Measurements from ENCODE around the gene DUOXA2. TPM values are rescaled to one million over a fixed set of nuclear protein-coding genes. Genes with fewer than 3 reads are reported as not detected.
A peak's percentile ranks its signal among the peaks of the same experiment; 100 is the strongest.

DUOXA2 gene
- polyA plus RNA-seq, 1 donor (not counting 4 experiments of a cell fraction or from before 2014, with no cell fraction given): not detected

- Histone ChIP-seq H3K79me2 (ENCODE audit: control insufficient read depth, insufficient read depth, low read length) (no peaks in the 10 kb centered on the region), H4K20me1 (ENCODE audit: control insufficient read depth, extremely low read depth, insufficient read depth, low read length) (peaks cover 5% of the 10 kb centered on the region), H3K9me3 (ENCODE audit: control insufficient read depth, low read depth, low read length) (no peaks in the 10 kb centered on the region), H3K4me3 (ENCODE audit: control insufficient read depth in 2 of 3, extremely low read depth in 1 of 3, insufficient read depth in 2 of 3, low read depth in 1 of 3, low read length in 3 of 3) (peak overlapping the region in 2 of 3 experiments; percentile 19 to 40), H3K9ac (ENCODE audit: control insufficient read depth, extremely low read depth, insufficient read depth, low read length) (no peak overlapping the region), H3K27ac (ENCODE audit: control insufficient read depth, insufficient read depth, low read length) (no peak overlapping the region), H3K4me2 (ENCODE audit: control insufficient read depth, extremely low read depth, insufficient read depth, low read depth, low read length) (peak overlapping the region; percentile 73), H3K27me3 (ENCODE audit: control insufficient read depth, extremely low read depth, insufficient read depth, low read length) (peaks cover 77% of the 10 kb centered on the region), H3K9me1 (ENCODE audit: control insufficient read depth, extremely low read depth, insufficient read depth, low read length) (no peaks in the 10 kb centered on the region), H2AFZ (ENCODE audit: control insufficient read depth, low read length) (peak overlapping the region; percentile 30), H3K4me1 (ENCODE audit: control insufficient read depth, extremely low read depth, insufficient read depth, low read length) (peaks cover 13% of the 10 kb centered on the region), H3K36me3 (ENCODE audit: control insufficient read depth in 2 of 2, extremely low read depth in 1 of 2, insufficient read depth in 2 of 2, low read length in 2 of 2) (no peaks in the 10 kb centered on the region)
- dilution Hi-C loops (cut with MboI; ENCODE audit: extremely low pct_ligation_motif_present, low sequenced_read_pairs): no loop called here
- TF ChIP-seq CTCF (optimal IDR thresholded peaks at IDR 0.05 in 1 of 3, IDR thresholded peaks at IDR 0.05 in 1 of 3, conservative IDR thresholded peaks at IDR 0.05 in 1 of 3; ENCODE audit: extremely low read depth in 1 of 3, insufficient read depth in 2 of 3, low read length in 3 of 3) (no peak), EZH2 (IDR thresholded peaks at IDR 0.05; ENCODE audit: low read length) (peak; percentile 89)
- no peak for FAIRE-seq
- DNase-seq (ENCODE audit: low read depth, low spot score): no peak
These were observed 2.0 kb upstream of the DUOXA2 start for GRCh38 chr15:45112143-45112590.

DNA sequence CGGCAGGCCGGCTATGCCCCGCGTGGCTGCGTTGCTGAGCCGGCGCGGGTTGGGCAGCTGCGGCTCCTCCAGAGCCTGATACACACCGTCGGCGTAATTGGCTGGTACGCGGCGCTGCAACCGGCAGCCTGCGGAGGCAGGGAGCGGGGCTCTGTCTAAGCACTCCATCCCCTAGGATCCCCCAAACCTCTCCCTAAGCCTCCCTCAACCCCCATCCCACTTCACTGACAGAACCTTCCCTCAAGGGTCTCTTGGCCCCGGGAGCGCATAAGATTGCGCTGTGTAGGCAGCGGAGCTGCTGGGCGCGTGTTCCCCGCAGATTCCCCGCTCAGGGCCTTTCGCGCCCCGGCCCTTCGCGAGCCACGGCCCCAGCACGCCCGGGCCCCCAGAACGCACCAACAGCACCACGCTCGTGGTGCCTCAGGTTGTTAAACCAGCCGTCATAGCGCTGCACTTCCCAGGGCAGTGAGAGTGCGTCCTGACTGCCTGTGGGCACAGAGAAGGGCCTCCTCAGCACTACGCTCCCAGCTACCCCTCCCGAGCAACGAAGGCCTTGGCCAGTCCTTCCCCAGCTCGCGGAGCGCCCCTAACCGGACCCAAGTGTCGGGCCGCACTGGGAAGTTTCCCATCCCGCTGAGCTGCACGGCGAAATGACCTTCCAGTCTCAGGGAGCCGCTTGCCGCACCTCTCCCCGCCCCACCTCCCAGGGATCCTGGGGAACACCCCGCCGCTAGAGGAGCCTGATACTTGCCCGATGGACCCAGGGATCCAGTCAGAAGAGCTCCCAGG is 1.3 kb upstream of the DUOXA2 start:
- Histone ChIP-seq H3K4me2 (ENCODE audit: control insufficient read depth, extremely low read depth, insufficient read depth, low read depth, low read length) (peak overlapping the region; percentile 73), H3K9ac (ENCODE audit: control insufficient read depth, extremely low read depth, insufficient read depth, low read length) (no peak overlapping the region), H3K4me3 (ENCODE audit: control insufficient read depth in 2 of 3, extremely low read depth in 1 of 3, insufficient read depth in 2 of 3, low read depth in 1 of 3, low read length in 3 of 3) (peak overlapping the region in 2 of 3 experiments; percentile 19 to 40), H2AFZ (ENCODE audit: control insufficient read depth, low read length) (peak overlapping the region; percentile 30), H4K20me1 (ENCODE audit: control insufficient read depth, extremely low read depth, insufficient read depth, low read length) (peaks cover 5% of the 10 kb centered on the region), H3K79me2 (ENCODE audit: control insufficient read depth, insufficient read depth, low read length) (no peaks in the 10 kb centered on the region), H3K4me1 (ENCODE audit: control insufficient read depth, extremely low read depth, insufficient read depth, low read length) (peaks cover 14% of the 10 kb centered on the region), H3K36me3 (ENCODE audit: control insufficient read depth in 2 of 2, extremely low read depth in 1 of 2, insufficient read depth in 2 of 2, low read length in 2 of 2) (no peaks in the 10 kb centered on the region), H3K27me3 (ENCODE audit: control insufficient read depth, extremely low read depth, insufficient read depth, low read length) (peaks cover 83% of the 10 kb centered on the region), H3K9me3 (ENCODE audit: control insufficient read depth, low read depth, low read length) (no peaks in the 10 kb centered on the region), H3K9me1 (ENCODE audit: control insufficient read depth, extremely low read depth, insufficient read depth, low read length) (no peaks in the 10 kb centered on the region), H3K27ac (ENCODE audit: control insufficient read depth, insufficient read depth, low read length) (no peak overlapping the region)
- DNase-seq (ENCODE audit: low read depth, low spot score): no peak
- dilution Hi-C loops (cut with MboI; ENCODE audit: extremely low pct_ligation_motif_present, low sequenced_read_pairs): no loop called here
- no peak for FAIRE-seq
- TF ChIP-seq CTCF (optimal IDR thresholded peaks at IDR 0.05 in 1 of 3, IDR thresholded peaks at IDR 0.05 in 1 of 3, conservative IDR thresholded peaks at IDR 0.05 in 1 of 3; ENCODE audit: extremely low read depth in 1 of 3, insufficient read depth in 2 of 3, low read length in 3 of 3) (no peak), EZH2 (IDR thresholded peaks at IDR 0.05; ENCODE audit: low read length) (peak; percentile 72)

Measured in keratinocyte (primary cell).